B cell (primary cell): ENCODE measurements around the gene STAP2. TPM values are rescaled to one million over a fixed set of nuclear protein-coding genes. Genes with fewer than 3 reads are reported as not detected.
A peak's percentile ranks its signal among the peaks of the same experiment; 100 is the strongest.

Source experiments
- ATAC-seq: fragments of 200-7000 bp; cut with Tn5 transposase; one replicate; pipeline ENCODE4 v1.10.0; 2021; ENCODE audit warnings: low read depth, mild to moderate bottlenecking, moderate number of reproducible peaks, moderate library complexity
- CTCF ChIA-PET: fragments of 350-600 bp; sonication (Branson Sonifier 250); formaldehyde crosslinking; loops from one replicate; lab custom pipeline; 2021; ENCODE audit warnings: antibody characterized with exemption, inconsistent platforms; lab: Charles Lee
- POLR2A ChIA-PET: fragments of 350-600 bp; sonication (Branson Sonifier 250); formaldehyde crosslinking; loops from one replicate; lab custom pipeline; 2021; ENCODE audit warnings: antibody characterized with exemption; lab: Charles Lee
- DNase-seq: peaks from one replicate; pipeline ENCODE4 v3.0.0; 2013
- H2AFZ ChIP-seq: 2 replicates; pipeline ENCODE4 v1.6.1; 2012; ENCODE audit warnings: mild to moderate bottlenecking, low read depth, low read length; ENCODE audit not compliant: insufficient read depth, poor library complexity, severe bottlenecking
- H3K27ac ChIP-seq, 2 donors: 1 replicate in 1 of 2; 2 replicates in 1 of 2; pipeline ENCODE4 v1.5.1; 2012 to 2013; ENCODE audit warnings: low read length in 2 of 2, mild to moderate bottlenecking in 2 of 2, moderate library complexity in 1 of 2
- H3K27me3 ChIP-seq, 4 experiments: fragments of 200-600 bp in 1 of 4; sonication (generic) in 1 of 4; replicated peaks in 1 of 4; 1 replicate in 2 of 4; 2 replicates in 2 of 4; pipeline versions ENCODE4 v1.6.1 to v1.7.0; 2013 to 2016; ENCODE audit warnings: low read length in 3 of 4, mild to moderate bottlenecking in 2 of 4, mixed read lengths in 1 of 4, moderate library complexity in 1 of 4; ENCODE audit not compliant: insufficient read depth in 4 of 4, control insufficient read depth in 3 of 4; ENCODE audit errors: control extremely low read depth in 1 of 4
- H3K36me3 ChIP-seq, 2 experiments: replicated peaks in 1 of 2; 1 replicate in 1 of 2; 2 replicates in 1 of 2; pipeline versions ENCODE4 v1.6.1 to v1.7.1; 2013; ENCODE audit warnings: low read length in 1 of 2; ENCODE audit not compliant: insufficient read depth in 2 of 2, control insufficient read depth in 1 of 2; ENCODE audit errors: control extremely low read depth in 1 of 2, extremely low read depth in 1 of 2
- H3K4me1 ChIP-seq, 2 donors: fragments of 200-600 bp in 1 of 2; sonication (generic) in 1 of 2; 1 replicate in 1 of 2; 2 replicates in 1 of 2; pipeline versions ENCODE4 v1.5.1 to v1.6.1; 2013 to 2017; ENCODE audit warnings: low read length in 2 of 2; ENCODE audit not compliant: control insufficient read depth in 2 of 2, insufficient read depth in 2 of 2
- H3K4me2 ChIP-seq: replicated peaks from 2 replicates; pipeline ENCODE3; 2012; ENCODE audit warnings: mild to moderate bottlenecking, low read depth, low read length; ENCODE audit not compliant: poor library complexity, severe bottlenecking
- H3K4me3 ChIP-seq, 5 experiments: fragments of 200-600 bp in 1 of 5; sonication (generic) in 1 of 5; 1 replicate in 3 of 5; 2 replicates in 2 of 5; pipeline versions ENCODE4 v1.5.1 to v1.7.0; 2011 to 2016; ENCODE audit warnings: low read length in 4 of 5, mild to moderate bottlenecking in 4 of 5, low read depth in 2 of 5, control low read depth in 1 of 5, moderate library complexity in 1 of 5; ENCODE audit not compliant: insufficient read depth in 1 of 5; ENCODE audit errors: control extremely low read depth in 1 of 5, extremely low read depth in 1 of 5
- H3K79me2 ChIP-seq: fragments of 200-600 bp; sonication (generic); one replicate; pipeline ENCODE4 v1.6.0; 2016; ENCODE audit warnings: low read length; ENCODE audit not compliant: control insufficient read depth, insufficient read depth
- H3K9ac ChIP-seq: fragments of 200-600 bp; sonication (generic); 2 replicates; pipeline ENCODE4 v1.6.1; 2017; ENCODE audit warnings: mild to moderate bottlenecking, low read length, moderate library complexity
- H3K9me3 ChIP-seq, 3 donors: one replicate each; pipeline versions ENCODE4 v1.6.1 to v1.7.1; 2013; ENCODE audit warnings: low read length in 2 of 3; ENCODE audit not compliant: control insufficient read depth in 2 of 3, insufficient read depth in 1 of 3; ENCODE audit errors: control extremely low read depth in 1 of 3
- H4K20me1 ChIP-seq: 2 replicates; pipeline ENCODE4 v1.6.0; 2012; ENCODE audit warnings: mild to moderate bottlenecking, low read length; ENCODE audit not compliant: insufficient read depth, control insufficient read depth, poor library complexity, severe bottlenecking
- H3K27ac Mint-ChIP-seq: one replicate; pipeline ENCODE4 v1.8.0; 2021; ENCODE audit warnings: mixed read lengths
- H3K27me3 Mint-ChIP-seq: one replicate; pipeline ENCODE4 v1.8.0; 2021; ENCODE audit warnings: mixed read lengths
- H3K4me1 Mint-ChIP-seq: one replicate; pipeline ENCODE4 v1.8.0; 2021; ENCODE audit warnings: mixed read lengths
- H3K4me3 Mint-ChIP-seq: one replicate; pipeline ENCODE4 v1.8.0; 2021; ENCODE audit warnings: mixed read lengths
- H3K9me3 Mint-ChIP-seq: one replicate; pipeline ENCODE4 v1.8.0; 2022; ENCODE audit warnings: mixed read lengths; ENCODE audit not compliant: insufficient read depth
- EZH2 ChIP-seq: IDR thresholded peaks from 2 replicates; pipeline ENCODE4 v1.6.1; 2012; ENCODE audit warnings: borderline replicate concordance, low read depth, mild to moderate bottlenecking, moderate library complexity, low read length; ENCODE audit not compliant: insufficient read depth, poor library complexity, severe bottlenecking
- WGBS: methylation state at CpG from one replicate; pipeline ENCODE4 v1.1.5; 2013; ENCODE audit warnings: missing lambda C conversion rate; ENCODE audit not compliant: insufficient coverage; 5-methylcytosine and 5-hydroxymethylcytosine counted together
- intact Hi-C: fragments of 100-400 bp; cut with micrococcal nuclease; formaldehyde crosslinking; loops from one replicate; pipeline ENCODE4 v1.10.0; 2022
- polyA plus RNA-seq: library from polyadenylated mRNA; depleted of rRNA; stranded (reverse); fragments of >200 nt; gene quantifications from 2 replicates; pipeline ENCODE4 v1.2.3, GENCODE V29; 2012
- total RNA-seq, 2 donors: library from RNA; stranded (reverse); fragments of 120-200 nt in 1 of 2; gene quantifications; 1 replicate in 1 of 2; 2 replicates in 1 of 2; pipeline versions ENCODE4 v1.2.3 to v1.2.4, GENCODE V29; 2013 to 2022
- TF ChIP-seq, protein P1 (sequence below): fragments of 200-600 bp; IDR thresholded peaks from one replicate; pipeline ENCODE4 v1.8.0; 2022; ENCODE audit warnings: antibody characterized with exemption, mild to moderate bottlenecking

Gene STAP2
- total and polyA plus RNA-seq, 2 donors (not counting 1 experiment from before 2014, with no cell fraction given), result 0.27 to 0.72 TPM

DNA sequence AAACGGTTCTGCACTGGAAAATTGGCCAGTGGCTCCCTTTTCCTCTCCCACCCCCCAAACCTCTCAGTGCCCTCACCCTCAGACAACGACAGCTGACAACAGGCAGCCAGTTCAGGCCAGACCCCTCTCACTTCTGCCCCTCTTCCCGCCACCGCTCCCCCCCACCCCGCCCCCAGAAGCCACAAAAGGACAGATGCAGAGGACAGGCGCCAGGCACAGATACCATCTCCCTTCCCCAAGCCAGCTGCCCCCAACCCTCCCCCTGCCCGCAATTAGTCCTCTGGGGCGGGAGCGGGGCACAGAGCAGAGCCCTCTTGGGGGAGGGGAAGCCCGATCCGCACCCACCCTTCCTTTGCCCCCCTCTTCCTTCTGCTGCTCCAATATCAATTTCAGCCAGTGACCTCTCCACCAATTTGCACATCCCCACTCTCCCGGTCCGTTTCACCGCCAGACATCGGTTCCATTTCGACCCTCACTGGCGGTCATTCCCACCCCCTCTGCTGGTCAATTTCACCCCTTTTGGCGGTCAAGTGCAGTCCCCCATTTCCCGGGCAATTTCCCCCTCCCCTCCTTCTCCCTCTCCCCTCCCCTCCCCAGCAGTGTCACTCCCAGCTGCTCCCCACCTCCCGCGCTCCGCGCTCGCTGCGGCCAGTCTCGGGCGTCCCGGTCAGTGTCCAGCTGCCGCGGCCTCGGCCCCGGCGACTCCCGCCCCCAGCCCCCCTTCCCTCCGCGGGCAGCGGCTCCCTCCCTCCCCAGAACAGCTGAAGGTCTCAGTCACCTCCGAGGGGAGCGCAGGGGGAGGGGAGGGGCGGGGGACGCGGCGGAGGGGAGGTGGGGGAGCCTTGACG lies 60.0 kb downstream of the STAP2 start, which contains the start of gene SHD:
TSS of gene SHD (plus strand) at position 848 of the 848 bp plus-strand sequence. CDS start 798 bp downstream, outside the sequence.
- H3K9ac ChIP-seq, result no peak within 1 kb of the TSS
- Mint-ChIP-seq H3K4me3 (peak within 1 kb of the TSS; percentile 16), H3K4me1 (peaks cover 4% of the 10 kb centered on the region), H3K9me3 (no peaks in the 10 kb centered on the region), H3K27ac (no peak within 1 kb of the TSS), H3K27me3 (peaks cover 10% of the 10 kb centered on the region)
- ChIA-PET CTCF (no interaction called here), POLR2A (no interaction called here)
- no peaks in the 10 kb centered on the region for H3K79me2 ChIP-seq
- DNase-seq, result no peak
- no peaks in the 10 kb centered on the region for H4K20me1 ChIP-seq
- peaks cover 4 to 8% of the 10 kb centered on the region in 2 donors for H3K4me1 ChIP-seq
- no peak within 1 kb of the TSS for H2AFZ ChIP-seq
- WGBS, result 3% methylated on average over 14 of the region's 44 CpGs
- H3K4me3 ChIP-seq, result no peak within 1 kb of the TSS
- H3K9me3 ChIP-seq, result no peaks in the 10 kb centered on the region
- no peak within 1 kb of the TSS for H3K27ac ChIP-seq
- H3K4me2 ChIP-seq, result peak within 1 kb of the TSS; percentile 38
- no peaks in the 10 kb centered on the region for H3K36me3 ChIP-seq
- peaks cover 0 to 21% (median 4%) of the 10 kb centered on the region in 4 experiments for H3K27me3 ChIP-seq
- intact Hi-C loops, result no loop called here
- no peak for ATAC-seq
- TF ChIP-seq EZH2, result no peak
- TF ChIP-seq, protein P1, sequence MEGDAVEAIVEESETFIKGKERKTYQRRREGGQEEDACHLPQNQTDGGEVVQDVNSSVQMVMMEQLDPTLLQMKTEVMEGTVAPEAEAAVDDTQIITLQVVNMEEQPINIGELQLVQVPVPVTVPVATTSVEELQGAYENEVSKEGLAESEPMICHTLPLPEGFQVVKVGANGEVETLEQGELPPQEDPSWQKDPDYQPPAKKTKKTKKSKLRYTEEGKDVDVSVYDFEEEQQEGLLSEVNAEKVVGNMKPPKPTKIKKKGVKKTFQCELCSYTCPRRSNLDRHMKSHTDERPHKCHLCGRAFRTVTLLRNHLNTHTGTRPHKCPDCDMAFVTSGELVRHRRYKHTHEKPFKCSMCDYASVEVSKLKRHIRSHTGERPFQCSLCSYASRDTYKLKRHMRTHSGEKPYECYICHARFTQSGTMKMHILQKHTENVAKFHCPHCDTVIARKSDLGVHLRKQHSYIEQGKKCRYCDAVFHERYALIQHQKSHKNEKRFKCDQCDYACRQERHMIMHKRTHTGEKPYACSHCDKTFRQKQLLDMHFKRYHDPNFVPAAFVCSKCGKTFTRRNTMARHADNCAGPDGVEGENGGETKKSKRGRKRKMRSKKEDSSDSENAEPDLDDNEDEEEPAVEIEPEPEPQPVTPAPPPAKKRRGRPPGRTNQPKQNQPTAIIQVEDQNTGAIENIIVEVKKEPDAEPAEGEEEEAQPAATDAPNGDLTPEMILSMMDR, result no peak

DNA sequence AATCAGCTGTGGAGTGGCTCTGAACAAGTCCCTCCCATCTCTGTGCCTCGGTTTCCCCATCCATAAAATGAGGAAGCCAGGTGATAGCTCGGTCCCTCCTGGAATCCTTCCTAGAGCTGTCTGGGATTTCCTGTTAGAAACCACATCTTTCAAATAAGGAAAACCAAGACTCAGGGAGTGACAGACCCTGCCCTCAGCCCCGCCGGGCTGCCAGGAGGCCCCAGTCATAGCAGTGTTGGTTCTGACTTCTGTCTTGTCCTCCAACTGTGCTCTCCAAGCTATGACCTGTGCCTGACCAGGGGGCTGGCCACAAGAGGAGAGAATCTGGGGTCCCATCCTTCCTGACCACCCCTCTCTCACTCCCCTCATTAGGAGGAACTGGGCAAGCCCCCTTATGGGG lies 60.6 kb downstream of the STAP2 start:
- Histone ChIP-seq H4K20me1 (no peaks in the 10 kb centered on the region), H3K4me2 (no peak overlapping the region), H3K36me3 (no peaks in the 10 kb centered on the region), H3K9me3 (no peaks in the 10 kb centered on the region), H3K4me1 (peaks cover 4 to 8% of the 10 kb centered on the region in 2 donors), H2AFZ (no peak overlapping the region), H3K27ac (no peak overlapping the region), H3K4me3 (no peak overlapping the region), H3K9ac (no peak overlapping the region), H3K27me3 (peaks cover 0 to 21% (median 4%) of the 10 kb centered on the region in 4 experiments), H3K79me2 (no peaks in the 10 kb centered on the region)
- Mint-ChIP-seq H3K27me3 (peaks cover 10% of the 10 kb centered on the region), H3K4me3 (no peak overlapping the region), H3K9me3 (no peaks in the 10 kb centered on the region), H3K27ac (no peak overlapping the region), H3K4me1 (peaks cover 4% of the 10 kb centered on the region)
- TF ChIP-seq, protein P1, result no peak
- no peak for TF ChIP-seq EZH2
- no peak for ATAC-seq
- POLR2A ChIA-PET, result interaction anchor here (0.6 kb wide), 1 partner anchor 14 kb away, joined by 7 read pairs; no protein-coding TSS in a partner anchor
- 15% methylated on average over 4 of the region's 4 CpGs for WGBS
- no peak for DNase-seq
- CTCF ChIA-PET, result no interaction called here
- intact Hi-C loops, result no loop called here
